Stimulated activated CD8-positive, alpha-beta memory T cell treated with anti-CD3 and anti-CD28 coated beads, Interleukin-7, amount 100 ng/mL, for 1 hour (primary cell): ENCODE data around the gene EFNB2.

Experiments
- DNase-seq, 2 donors: peaks; one replicate each; pipeline ENCODE4 v3.0.0-alpha.2; 2020; ENCODE audit warnings: low read depth in 2 of 2

Gene EFNB2

DNA sequence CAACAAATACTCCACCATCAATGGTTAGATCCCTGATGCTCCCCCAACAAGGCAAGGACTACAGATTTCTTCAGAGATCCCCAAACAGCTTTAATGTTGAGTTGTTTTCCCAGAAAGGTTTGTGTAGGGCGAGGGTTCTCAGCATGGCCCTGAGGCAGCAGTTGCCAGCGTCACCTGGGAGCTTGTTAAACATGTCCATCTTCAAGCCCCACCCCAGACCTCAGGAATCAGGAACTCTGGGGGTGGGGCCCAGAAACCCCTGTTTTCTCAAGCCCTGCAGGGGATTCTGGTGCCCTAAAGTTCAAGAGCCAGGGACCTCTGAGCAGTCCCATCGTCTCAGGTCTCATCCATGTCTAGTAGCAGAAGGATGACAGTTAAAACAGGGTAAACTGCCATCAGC, 9.6 kb downstream of the EFNB2 start:
- no peak for DNase-seq

DNA sequence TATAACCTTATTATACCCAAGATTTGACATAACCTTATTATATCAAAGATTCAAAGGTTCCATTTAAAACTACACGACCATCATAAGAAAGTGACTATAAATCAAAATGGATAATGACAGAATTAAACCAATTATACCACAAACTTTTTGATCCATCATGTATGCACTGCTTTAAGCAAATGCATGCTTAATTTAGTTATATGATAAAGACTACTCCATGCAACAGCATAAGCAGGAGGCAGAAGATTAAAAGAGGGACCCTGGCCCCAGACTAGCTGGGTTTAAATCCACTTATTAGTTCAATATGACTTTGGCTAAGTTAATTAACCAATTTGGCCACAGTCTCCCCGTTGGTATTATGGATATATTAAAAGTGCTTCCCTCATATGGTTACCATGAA, 11.4 kb downstream of the EFNB2 start:
- DNase-seq = no peak

DNA sequence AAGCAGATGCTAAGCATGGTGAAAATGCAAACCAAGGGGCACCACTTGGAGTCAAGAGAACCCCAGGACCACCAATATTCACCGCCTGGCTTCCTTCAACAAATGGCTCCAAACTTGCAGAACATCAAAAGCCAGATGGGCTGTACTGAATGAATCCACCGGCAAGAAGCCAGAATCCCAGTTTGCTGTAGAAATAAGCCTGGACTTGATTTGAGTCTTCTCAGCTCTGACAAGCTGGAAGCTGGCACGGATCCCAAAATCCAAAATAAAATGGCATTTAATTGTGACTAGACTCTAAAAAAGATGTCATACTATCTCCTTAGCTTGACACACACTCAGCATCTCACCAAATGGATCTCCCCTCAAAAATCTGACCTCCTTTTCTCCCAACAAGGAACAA, 11.9 kb downstream of the EFNB2 start:
- no peak for DNase-seq

DNA sequence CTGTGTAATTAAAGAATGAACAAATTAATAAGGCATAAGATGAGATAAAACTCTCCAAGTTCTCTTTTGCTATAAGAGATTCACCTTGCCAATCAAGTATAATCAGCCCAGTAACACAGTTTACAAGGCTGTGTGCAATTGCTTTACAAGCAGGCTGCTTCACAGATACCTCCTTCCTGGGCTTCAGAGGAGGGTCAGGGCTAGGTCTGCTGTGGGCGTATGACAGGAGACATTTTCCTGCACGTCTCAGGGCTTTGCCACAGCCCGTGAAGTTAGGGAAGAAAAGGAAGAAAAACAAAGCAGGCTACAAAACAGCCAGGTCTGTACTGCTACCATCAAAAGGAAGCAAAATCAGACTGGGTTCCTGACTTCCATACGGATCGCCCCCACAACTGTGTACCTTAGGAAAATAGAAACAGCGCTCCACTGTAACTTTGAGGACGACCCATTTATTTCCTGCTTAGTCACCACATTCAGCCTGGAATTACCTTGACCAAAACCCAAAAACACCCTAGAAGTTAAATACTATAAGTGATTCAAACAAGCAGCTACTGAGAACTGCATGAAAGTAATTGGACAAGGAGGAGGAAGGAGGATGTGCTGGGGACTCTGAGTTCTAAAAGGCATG, 12.4 kb downstream of the EFNB2 start:
- no peak for DNase-seq

DNA sequence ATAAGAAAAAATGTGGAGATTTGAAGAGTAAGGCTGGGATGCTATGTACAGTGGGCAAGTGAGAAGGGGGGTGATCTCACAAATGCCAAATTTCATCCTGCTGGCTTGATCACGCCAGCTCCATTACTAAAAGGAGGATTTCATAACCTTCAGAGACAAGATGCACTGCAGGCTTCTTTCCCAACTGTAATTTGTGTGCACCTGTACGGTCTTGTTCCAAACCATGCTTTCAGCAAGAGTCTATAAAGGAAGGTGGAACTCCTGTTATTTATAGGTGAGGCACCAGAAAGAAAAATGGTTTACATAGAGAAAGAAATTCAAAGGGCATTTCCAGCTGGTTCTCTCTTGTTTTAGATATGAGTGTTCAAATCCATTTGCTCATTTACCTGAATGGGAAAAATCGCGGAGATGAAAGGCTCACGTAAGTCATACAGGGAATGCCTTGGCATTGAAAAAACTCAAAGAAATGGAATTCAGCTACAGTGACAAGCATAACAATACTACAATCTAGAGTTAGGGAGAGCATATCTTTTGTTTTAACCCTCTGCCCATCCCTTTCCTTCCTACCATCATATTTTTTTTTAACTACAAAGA, 13.3 kb downstream of the EFNB2 start:
- DNase-seq = no peak

DNA sequence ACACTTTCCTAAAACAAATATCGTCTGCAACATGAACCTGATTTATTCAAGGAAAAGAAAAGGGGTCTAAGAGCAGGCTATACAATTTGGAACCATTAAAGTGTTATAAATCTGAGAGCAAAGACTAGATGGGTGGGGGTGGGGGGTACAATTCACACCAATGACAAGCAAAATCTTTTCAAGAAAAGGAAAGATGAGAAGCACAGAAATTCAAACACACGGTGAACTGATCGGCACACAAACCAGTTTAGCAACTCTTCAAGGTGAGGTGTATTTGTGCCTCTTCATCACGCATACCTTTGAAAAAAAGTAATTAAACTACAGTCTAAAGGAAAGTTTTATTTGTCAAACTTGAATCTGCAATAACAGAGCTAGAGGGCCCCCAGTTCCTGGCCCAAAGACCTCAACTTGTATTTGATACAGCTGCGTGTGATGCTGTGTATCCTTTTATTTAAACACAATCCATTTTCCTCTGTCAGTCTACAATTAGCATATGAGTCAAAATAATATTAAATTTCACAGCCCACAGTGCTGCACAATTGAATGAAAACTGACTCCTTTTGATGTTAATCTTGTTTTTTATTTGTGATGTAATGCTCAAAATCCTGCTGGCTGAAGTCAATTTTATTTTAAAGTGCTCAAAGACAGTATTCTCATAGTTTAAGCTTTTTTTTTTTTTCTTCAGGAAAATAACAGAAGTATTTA, 14.2 kb downstream of the EFNB2 start:
- no peak for DNase-seq

DNA sequence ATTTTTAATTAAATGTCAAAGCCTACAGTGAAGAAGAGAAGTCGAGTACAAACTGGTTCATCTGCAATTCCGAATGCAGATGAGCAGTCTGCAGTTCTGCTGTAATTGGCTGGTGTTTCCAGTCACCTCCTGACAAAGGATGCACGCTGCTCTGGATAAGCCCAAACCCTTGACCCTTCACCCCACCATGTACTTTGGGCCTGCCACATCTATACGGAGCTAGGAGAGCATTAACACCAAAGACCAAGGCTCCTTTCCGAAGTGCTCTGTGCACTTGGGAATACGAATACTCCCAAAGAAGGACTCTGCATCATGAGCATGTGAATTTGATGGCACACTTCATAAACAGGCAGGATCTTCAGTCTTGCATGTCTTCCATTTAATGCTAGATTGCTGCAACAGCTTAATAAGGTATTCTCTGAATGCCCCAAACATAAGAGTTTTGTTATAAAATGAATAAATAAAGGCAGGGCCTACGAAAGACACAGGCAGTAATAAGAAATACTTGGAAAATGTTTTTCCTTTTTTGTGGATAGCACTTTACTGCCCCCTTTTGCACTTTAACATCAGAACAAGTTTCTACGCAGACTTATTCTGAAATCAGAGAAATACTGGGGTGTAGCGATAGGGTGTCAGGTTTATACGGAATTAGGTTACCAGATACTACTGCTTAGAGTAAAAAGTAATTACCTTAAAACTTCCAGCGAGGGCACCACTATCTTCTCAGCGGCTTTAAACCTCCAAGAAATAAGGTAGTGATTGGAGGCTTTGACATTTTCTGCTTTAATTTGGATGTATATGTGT, 15.0 kb downstream of the EFNB2 start:
- DNase-seq = no peak

DNA sequence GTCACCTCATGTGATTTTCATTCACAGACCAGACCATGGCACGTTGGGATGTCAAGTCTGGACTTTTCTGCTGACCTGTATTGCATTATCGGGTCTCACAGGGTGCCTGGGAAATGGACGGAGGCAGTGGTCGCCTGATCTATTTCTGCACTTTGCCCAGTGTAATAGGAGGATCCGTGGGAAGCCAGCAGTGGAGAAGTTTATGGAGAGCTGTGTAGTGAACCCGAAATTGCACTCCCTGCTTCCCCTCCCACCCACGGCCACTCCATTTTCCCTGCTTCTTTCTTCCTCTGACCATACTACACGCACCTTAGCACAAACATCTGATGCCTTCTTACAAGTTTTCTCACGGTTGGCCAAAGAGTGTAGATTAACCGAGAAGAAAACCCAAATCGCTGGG, 16.9 kb downstream of the EFNB2 start:
- DNase-seq = no peak

DNA sequence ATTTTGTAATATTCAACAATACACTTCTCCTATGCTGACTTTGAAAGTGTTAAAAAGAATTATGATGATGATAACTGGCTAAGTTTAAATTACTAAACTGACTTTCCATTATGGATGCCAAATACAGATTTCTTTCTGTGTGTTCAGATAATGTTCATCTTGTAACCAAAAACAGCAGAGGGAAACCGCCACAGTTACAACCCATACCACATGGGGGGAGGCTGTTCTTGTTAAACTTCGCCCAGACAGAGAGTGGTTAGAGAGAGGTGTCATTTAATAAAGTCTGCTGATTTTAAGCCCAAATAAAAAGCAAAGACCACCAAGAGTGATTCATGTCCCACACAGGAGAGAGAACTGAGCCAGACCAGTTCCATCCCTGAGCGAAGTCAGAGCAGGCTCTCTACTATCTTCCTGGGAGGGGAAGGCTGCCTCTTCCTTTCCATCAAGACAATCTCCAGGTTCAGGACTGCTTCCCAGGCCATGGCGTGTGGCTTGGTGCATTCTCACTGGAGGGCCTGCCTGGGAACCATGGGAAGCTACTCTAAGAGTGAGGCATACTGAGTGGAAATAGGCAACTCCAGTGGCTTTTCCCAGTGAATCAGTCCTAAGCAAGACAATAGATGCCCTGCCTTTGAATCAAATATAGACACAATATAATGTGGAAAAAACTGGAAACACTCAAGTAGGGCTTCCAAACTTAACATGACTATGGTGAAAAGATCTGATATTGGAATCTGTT, 18.2 kb downstream of the EFNB2 start:
- DNase-seq = no peak

DNA sequence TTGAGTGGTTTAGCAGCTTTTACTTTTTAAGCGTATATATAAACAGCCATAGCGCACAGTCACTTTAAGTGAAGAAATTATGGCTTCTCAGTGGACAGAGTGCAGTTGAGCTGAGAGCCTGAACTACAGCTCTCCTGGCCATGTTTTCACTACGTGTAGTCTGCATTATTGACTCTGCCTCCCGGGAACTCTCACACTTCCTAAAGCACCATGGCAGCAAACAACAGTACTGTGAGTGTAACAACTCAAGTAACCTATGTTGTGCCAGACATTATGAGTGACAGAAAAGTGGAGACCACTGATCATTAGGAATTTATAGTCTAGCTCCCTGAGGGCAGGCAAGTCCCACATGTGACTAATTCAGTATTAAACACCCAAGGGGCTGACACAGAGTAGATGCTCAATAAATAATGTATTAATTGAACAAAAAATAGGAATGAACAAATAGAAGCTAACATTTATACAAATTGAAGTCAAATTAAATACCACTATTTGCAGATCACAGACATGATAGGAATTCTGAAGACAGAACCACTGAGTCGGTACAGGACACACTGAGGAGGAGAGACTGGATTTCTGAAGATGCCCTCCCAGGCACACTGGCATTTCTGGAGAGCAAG, 19.7 kb downstream of the EFNB2 start:
- DNase-seq = no peak

DNA sequence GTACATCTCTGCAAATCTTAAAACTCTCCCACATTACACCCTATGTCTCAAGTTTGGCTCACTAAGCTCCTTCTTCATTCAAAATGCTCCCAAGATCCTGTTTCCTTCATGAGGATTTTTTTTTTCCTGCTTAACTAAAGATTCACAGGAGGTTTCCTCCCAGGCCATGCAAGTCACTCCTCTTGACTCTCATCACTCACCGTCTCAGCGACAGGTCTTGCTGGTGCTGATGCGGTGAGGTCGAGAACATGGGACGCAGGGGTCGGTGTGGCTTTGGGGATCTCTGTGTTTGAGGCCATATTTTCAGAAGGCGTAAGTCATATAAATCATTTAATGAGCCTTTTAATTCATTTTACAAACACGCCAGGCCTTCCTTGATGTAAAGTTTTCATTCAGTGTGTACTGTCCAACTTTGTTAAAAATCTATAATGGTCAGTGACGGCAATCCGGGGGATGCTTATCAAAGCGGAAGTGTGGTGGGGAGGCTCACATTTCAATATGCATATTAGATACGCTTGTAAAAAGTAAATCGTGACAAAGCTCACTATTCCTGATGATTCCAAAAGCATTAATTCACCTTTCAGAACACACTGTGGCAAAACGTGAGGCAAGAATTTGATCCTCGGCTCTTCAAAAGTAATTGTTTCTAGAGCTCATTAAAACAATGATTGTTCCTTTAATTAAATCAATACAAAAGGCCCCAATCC, 20.4 kb downstream of the EFNB2 start:
- no peak for DNase-seq

DNA sequence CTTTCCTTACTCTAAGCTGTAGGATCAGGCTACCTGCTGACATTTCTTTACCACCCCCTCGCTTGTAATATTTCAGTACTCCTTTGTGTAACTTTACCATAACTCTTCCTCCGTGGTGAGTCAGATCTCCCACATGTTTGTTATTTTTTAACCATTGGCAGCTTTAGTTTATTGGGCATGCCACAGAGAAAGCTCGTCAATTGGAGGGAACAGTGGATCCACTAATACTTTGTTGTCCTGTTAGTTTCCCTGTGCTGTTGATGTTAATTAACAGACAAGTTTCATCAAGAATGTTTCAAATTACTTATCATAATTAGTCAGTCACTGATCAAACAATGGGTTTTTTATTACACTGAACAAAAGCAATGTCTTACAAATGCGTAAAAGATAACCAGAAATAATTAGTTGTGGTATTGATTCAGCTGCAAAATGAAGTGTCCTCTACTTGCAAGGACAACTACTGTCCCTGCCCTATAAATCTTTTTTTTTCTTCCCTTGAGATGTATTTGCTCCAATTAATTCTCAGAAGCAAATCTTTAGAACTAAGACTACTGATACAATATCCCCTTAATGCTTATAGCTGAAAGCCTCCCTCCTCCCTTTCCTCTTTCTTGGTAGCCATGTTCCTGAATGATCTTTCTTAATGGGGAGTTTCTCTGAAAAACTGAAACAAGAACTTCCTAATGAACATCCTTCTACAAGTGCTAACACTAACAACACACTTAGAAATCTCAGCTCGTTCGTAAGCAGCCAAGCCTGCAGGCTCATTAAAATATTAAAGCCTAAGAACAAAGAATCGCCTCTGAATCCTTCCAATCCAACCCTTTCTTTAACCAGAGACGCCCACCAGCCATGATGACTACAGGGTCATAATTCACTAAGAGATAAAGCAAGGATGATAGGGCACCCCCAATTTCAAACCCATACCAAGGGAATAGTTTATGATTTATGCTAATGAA, 22.2 kb downstream of the EFNB2 start:
- DNase-seq = no peak

DNA sequence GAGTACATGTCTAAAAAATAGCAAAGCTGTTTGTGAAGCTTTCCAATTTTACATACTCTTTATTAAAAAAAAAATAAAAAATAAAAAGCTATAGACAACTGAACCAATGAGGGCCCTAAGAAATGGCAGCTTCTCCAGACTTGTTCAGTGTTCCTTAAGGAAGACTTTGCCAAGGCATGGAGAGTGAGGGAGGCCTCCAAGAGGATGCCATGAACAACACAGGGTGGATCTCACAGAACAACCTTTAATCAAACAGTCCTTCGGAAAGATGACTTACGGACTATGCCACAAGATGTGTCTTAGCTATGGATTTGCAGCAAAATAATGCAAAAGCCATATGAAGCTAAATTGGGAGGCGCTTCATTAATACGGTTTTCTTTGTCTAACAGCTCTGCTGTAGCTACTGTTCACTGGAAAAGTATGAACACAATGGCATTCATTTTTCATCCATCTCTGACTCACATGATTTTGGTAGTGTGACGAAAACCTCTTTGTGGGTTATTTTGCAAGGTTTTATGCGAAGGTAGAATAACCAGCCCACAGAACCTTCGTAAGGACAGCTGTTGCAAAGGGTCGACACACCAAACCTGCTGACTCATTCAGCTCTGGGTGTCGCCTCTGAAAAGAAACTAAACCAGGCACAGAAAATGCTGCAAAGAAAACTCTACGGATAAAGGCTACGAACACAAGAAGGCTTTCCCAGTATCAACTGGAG, 27.7 kb downstream of the EFNB2 start:
- DNase-seq = no peak

DNA sequence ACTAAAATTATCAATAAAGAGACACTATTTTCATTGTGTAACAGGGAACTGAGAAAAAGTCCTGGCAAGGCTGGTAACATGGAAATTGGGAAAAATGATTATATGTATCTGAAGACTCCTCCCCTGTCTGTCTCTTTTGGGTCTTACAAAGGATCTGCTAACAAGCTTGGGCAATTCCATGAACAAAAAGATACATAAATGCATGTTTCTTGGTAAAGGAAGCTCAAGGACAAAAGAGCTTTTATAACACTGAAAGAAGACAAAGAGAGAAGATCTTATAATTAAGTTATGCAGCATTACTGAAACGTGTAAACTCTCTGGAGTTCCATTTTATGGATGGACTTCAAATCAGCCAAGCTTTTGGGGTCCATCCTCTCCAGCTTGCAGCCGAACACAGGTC, 29.2 kb downstream of the EFNB2 start:
- no peak for DNase-seq

DNA sequence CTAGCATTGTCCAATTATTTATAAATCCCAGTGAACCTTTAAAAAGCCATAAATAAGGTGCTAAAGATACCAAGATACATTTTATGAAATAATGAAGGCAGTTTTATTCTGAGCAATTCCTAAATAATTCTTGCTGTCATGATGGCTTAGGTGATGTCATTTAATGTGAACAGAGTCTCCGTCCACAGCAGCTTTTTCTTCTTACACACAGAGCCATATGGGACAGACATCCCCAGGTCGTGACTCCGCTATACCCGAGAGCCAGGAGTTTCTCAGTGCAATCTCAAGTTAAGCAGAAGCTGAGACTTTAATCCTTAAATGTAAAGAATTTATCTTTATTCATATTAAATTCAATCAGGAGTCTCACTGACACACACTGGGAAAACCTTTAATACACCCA, 29.7 kb downstream of the EFNB2 start:
- no peak for DNase-seq

DNA sequence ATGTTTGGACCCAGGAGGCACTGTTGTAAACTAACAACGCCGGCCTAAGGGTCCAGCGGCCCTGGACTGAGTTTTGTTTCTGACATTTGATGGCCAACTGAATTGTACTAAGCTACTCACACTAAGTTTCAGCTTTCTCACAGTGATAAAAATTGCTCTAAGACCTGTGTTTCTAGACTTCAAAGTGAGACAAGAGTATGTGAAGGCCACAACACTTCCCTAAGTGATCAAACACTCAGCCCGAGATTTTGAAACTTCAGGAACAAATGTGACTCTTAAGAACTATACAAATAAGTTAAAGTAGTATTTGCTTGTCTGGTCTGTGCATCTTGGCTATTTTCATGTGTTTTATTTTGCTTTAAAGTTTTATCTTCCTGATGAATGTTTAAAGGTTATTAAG, 30.2 kb downstream of the EFNB2 start:
- DNase-seq = no peak

DNA sequence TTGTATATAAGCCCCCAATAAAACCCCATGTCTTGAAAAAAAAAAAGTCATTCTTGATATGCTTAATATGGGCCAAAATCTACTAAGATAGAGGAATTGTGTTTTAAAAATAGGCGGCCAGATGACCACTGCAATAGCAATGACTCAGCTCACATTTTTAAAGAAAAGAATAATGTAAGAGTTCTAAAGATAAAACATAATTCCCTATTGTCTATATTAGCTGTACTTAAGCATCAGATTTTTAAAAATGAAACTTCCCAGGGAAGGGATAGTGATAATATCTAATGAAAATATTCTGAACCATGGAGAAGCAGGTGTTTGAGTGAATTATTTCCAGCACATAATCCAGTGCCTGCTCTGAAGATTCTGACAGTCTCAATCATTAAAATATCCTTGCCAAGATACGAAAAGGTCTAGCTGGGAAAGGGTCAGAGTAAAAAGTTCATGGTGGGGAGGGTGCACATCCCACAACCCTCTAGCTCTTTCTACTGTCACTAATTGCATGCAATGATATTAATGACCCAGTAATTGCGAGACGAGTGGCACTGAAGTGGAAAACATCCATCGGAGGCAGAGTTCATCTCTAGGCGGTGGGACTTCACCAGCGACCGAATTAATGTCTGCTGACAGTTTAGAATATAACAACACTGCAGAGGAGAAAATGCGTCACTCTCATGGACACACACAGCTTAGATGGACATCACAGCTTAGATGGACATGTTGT, 31.6 kb downstream of the EFNB2 start:
- no peak for DNase-seq

DNA sequence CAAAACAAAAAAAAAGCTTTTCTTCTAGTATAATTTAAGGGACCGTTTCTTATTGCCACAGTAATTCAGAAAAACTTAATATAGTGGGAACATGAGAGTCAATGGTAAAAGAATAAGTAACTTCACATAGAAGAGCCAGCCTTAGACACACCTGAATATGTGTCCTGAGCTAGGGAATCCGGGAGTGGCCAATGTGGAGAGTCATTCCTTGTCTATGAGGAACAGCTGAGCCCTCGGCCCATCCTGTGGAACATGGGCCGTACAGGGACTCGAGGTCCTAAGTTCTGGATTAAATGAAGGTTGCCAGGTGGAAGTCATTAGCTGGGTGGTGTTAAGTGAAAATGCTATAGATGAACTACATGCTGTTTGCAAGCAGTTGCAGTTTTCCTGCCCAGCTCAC, 32.2 kb downstream of the EFNB2 start:
- no peak for DNase-seq
